DLD1 (cell line): ENCODE results near the gene ANKFN1.

Experiments
- in situ Hi-C: cut with HindIII; loops from 2 replicates; pipeline ENCODE4 v1.10.0; 2017; ENCODE audit warnings: low sequenced_read_pairs

Gene ANKFN1

GRCh38 chr17:56425483-56425882, 272.2 kb downstream of the ANKFN1 start:
- in situ Hi-C loops, result no loop called here

DNA sequence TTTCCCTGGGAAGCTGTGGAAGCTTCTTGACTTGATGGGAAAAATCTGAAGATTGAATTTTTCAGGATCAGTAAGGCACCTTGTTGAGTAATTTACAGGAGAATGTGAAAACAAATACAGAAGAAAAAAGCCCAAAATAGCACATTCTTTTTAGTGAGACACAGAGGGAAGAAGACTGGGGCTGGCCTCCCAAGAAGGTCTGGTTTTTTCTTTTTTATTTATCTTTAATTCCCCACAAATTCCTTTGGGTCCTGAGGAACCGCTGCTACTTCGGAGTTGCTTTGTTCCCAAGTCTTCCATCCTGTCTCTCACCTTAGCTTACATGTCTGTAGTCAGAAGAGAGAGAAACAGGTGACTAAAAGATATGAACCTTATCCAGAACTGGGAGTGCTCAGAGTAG, 273.6 kb downstream of the ANKFN1 start:
- in situ Hi-C loops, result no loop called here

- in situ Hi-C loops, result no loop called here
Measured at GRCh38 chr17:56431736-56432135, 278.5 kb downstream of the ANKFN1 start.

GRCh38 chr17:56432443-56432842, 279.2 kb downstream of the ANKFN1 start:
- in situ Hi-C loops, result no loop called here

DNA sequence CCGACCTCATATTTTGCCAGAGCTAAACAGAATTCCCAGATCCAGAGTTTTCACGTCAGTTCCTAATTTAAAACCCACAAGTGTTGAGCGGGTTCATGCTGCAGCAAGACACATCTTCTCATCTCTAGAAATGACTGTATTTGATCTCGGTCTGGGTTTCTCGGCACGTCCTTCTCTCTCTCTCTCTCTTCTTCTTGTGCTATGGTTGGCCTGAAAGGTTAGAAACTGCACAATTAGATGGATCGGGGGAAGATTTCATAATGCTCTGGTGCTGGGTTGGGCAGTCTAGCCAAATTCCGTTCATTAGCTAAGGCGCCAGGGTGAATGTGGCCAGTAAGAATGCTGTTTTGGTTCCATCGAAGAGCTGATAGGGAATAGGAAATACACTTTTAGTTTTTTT, 281.3 kb downstream of the ANKFN1 start:
- in situ Hi-C loops, result no loop called here

DNA sequence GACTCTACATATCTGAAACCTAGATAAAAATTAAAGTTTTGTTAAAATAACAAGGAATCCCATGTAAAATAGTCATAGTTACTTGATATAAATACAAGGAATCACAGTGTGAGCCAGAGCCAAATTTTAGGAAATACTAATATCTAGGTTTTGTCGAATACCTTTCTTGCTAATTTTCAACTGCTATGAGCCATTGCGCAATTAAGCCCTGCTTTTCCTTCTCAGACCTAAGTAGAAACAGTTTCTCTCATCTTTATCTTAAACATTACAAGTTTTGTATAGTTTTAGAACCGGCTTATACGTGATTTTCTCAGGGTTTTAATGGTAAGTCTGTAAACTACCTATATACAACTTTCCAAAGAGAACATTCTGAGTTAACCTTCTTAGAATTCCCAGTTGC, 282.9 kb downstream of the ANKFN1 start:
- in situ Hi-C loops, result no loop called here

GRCh38 chr17:56440419-56440818, 287.1 kb downstream of the ANKFN1 start:
- in situ Hi-C loops, result no loop called here

GRCh38 chr17:56441308-56441707, 288.0 kb downstream of the ANKFN1 start:
- in situ Hi-C loops, result no loop called here

DNA sequence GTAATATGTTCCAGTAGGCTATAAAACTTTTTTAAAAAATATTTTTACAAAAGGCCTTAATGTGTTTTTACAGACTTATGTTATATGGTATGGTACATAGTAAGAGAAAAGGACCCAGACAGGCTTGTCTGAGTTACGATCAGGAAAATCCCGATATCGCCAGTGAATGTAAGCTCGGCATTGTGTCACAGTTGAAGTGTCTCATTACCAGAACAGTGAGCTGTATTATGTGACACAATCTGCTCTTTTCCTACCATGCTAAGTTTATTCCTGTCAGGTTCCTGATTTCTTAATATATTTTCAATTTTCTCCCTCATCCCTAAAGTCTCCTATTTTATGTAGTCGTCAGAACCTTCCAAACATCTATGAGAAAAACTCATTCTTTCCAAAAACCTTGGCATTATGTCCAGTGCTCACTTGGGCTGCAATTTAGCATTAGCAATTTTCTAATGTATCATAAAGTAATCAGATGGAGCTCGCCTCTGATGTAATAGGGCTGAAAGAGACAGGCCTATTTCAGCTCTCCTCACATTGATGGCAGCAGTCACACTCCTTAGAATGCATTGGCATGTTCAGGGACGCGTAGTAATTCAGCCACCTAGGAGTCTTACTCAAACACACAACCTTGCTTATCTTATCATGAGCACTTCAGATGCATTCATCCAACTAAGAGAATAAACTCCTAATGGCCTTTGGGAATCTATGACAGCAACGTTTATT, 292.6 kb downstream of the ANKFN1 start:
- in situ Hi-C loops, result no loop called here

GRCh38 chr17:56447171-56447570, 293.9 kb downstream of the ANKFN1 start:
- in situ Hi-C loops, result no loop called here

- in situ Hi-C loops, result no loop called here
Measured at GRCh38 chr17:56448371-56448770, 295.1 kb downstream of the ANKFN1 start.

- in situ Hi-C loops, result no loop called here
Measured at GRCh38 chr17:56449176-56449575, 295.9 kb downstream of the ANKFN1 start.

DNA sequence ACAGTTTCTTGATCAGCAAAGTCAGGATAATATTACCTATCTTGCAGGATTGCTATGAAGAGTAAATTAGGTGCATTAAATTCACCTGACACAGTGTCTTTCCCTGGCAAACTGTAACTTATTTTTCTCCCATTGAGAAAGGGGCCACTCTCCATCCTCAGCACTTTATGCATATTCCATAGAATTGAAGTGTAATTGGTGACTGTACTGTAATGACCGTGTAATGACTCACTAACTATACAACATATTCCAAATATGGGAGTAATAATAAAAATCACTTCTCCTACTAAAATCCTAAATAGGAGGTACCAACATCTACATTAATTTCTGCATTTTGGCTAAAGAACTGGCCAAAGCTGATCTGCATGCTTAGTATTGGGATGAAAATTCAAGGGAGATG, 298.4 kb downstream of the ANKFN1 start:
- in situ Hi-C loops, result no loop called here

- in situ Hi-C loops, result no loop called here
Measured at GRCh38 chr17:56452461-56452860, 299.2 kb downstream of the ANKFN1 start.

GRCh38 chr17:56457501-56457900, 304.2 kb downstream of the ANKFN1 start:
- in situ Hi-C loops, result no loop called here

DNA sequence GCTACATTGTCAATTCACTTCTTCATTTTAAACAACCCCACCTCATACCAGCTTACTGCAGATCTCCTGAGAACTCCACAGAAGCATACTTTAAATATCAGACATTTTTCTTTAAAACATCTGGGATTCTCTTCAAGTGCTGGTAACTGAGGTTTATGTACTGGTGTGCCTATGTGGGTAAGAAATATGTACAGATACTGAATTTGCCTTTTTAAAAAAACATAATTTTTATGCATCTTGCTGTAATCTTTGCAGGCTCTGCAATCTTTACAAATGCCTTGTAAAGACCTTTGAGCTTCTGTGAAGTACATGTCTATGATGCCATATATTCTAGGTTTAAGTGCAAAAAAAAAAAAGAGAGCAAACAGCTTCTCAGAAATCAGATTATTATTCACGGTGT, 312.6 kb downstream of the ANKFN1 start:
- in situ Hi-C loops, result no loop called here

GRCh38 chr17:56468840-56469239, 315.6 kb downstream of the ANKFN1 start:
- in situ Hi-C loops, result no loop called here

- in situ Hi-C loops, result no loop called here
Measured at GRCh38 chr17:56471696-56472095, 318.4 kb downstream of the ANKFN1 start.

DNA sequence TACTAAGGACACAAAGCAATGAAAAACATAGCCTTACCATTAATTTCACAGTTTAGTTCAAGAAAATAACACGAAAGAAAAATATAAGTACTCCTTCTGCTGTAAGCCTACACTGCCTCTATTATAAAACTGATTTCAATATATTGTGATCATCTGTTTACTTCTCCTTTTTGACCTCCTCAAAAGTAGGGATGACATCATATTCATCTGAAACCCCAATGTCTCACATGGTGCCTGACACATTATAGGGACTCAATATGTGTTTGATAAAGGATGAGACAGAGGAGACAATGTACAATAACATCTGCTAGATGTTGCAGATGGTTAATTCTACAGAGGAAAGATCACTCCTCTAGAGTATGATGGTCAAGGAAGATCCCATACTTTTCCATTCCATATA, 321.8 kb downstream of the ANKFN1 start:
- in situ Hi-C loops, result no loop called here

DNA sequence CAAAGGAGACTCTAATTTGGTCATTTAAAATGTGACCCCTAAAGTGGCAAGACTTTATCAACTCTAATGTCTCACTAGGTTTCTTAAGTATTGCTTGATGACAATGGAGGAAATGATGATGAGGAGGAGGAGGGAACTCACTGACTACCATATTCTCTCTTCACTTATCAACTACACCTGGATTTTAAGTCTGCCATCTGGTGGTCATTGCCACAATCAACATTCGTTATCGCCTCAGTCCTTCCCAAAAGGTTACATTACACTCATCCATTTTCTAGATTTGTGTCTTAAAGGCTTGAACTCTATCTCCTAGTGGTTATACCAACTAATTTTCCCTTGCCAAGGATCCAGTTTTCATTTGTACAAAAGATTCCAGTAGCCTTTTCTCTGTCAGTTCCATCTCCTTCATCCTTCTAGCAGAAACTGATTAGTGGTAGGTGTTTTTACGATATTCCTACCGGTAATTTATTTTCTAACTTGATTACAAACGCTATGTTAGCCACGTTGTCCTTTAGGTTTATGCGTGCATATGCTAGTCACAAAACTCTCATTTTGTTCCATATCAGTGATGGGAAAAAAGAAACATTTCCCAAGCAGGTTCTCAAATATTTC, 325.7 kb downstream of the ANKFN1 start:
- in situ Hi-C loops, result no loop called here

GRCh38 chr17:56480501-56480900, 327.2 kb downstream of the ANKFN1 start:
- in situ Hi-C loops, result no loop called here

DNA sequence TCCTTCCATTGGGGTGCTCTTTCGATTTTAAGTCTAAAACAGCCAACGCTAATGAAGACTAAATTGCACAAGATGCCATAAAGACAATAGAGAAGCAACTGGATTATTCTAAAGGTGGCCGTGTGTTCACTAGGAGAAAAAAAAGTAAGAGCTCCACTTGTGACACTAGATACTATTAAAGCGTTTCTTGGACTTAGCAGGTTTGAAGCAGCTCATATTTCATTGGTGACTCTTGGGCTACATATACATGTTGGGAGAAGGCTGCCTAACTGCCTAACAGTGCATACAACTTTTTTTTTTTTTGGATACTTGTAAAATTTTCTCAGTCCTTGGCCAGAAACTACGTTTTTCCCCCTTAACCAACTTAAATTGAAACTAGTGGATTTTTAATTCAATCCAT, 328.4 kb downstream of the ANKFN1 start:
- in situ Hi-C loops, result no loop called here

DNA sequence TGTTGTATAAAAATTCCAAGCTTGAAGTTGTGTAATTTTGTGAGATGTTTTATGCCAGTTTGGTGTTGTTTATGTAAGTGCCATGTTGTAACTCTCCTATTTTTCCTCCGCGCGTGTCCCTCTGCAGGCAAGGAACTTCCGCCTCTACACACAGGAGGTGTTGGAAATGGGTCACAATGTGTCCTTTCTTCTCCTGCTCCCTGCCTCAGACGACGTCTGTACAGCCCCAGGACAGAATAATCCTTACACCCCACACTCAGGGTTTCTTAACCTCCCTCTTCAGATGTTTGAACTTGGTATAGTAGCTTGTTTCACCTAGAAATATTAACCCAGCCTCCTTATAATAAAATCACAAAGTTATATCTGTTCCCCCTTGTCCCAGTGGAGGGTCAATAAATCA, 329.0 kb downstream of the ANKFN1 start:
- in situ Hi-C loops, result no loop called here
